ENCODE measurements around the gene SNRPA1. TPM values are rescaled to one million over a fixed set of nuclear protein-coding genes. Genes with fewer than 3 reads are reported as not detected.
A peak's percentile ranks its signal among the peaks of the same experiment; 100 is the strongest.

Gene SNRPA1
- total RNA-seq, 4 donors from 2014 or later: 29.0 to 48.4 (median 38.5) TPM

DNA sequence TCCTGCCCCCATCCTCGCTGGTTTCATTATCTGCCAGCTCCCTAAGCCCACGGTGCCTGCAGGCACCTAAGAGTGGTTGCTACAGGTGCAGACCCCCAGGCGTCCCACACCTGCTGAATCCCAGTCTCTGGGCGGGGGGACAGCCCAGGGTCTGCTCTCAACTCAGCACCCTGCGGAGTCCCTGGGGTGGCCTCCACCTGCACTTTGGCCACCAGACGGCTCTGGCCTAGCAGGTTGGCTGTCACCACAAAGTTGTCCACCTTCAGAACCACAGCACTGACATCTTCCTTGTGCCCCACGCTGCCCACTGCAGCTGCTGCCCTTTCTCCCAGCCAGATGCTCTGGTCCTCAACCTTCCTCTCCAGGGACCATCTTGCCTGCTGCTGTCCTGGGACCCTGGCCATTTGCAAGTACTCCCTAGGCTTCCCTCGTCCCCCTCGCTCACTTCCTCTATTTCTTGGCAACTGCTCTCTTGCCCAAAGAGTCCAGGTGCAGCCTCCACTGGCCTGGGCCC lies 34.9 kb upstream of the SNRPA1 start:
- TF ChIP-seq, protein P1, sequence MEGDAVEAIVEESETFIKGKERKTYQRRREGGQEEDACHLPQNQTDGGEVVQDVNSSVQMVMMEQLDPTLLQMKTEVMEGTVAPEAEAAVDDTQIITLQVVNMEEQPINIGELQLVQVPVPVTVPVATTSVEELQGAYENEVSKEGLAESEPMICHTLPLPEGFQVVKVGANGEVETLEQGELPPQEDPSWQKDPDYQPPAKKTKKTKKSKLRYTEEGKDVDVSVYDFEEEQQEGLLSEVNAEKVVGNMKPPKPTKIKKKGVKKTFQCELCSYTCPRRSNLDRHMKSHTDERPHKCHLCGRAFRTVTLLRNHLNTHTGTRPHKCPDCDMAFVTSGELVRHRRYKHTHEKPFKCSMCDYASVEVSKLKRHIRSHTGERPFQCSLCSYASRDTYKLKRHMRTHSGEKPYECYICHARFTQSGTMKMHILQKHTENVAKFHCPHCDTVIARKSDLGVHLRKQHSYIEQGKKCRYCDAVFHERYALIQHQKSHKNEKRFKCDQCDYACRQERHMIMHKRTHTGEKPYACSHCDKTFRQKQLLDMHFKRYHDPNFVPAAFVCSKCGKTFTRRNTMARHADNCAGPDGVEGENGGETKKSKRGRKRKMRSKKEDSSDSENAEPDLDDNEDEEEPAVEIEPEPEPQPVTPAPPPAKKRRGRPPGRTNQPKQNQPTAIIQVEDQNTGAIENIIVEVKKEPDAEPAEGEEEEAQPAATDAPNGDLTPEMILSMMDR (IDR thresholded peaks at IDR 0.05): no peak
- TF ChIP-seq POLR2A (IDR thresholded peaks at IDR 0.05): no peak
- no peak overlapping the region for H3K4me3 ChIP-seq (ENCODE audit: low read depth, poor library complexity, severe bottlenecking)
- intact Hi-C loops (cut with DNase I; ENCODE audit: low total_unique reads): no loop called here
- DNase-seq (ENCODE audit: low spot score in 2 of 2): peak in 1 of 2 donors; percentile 73
- 90 to 93% methylated on average over 9 of the region's 9 CpGs for WGBS, 2 donors

DNA sequence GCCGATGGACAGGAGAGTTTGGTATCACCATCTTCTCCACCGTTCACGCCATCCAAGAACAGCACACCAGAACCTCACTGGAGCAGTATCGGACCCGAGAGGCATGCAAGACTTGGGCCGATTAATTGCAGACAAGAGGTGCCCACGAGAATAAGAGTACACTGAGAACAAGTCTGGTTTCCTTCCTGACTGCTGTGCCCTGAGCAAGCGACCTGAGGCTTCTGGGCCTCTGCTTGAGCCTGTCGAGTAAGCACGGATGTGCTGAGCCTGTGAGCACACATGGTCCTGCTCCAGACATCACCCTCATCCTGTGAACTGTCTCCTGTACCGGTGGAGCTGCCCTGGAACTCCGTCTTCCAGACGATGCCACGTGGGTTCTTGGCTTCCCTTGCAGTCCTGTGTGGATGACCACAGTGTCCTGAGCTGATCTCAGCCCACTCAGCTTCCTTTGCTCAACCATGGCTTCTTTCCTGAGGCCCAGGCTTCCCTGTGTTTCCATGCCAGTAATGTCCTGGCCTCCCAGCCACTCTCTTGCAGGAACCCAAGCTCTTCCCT lies 34.3 kb upstream of the SNRPA1 start:
- no peak for TF ChIP-seq POLR2A (IDR thresholded peaks at IDR 0.05)
- TF ChIP-seq, protein P1 (IDR thresholded peaks at IDR 0.05): no peak
- no peak overlapping the region for H3K4me3 ChIP-seq (ENCODE audit: low read depth, poor library complexity, severe bottlenecking)
- intact Hi-C loops (cut with DNase I; ENCODE audit: low total_unique reads): no loop called here
- WGBS, 2 donors: 71 to 79% methylated on average over 14 of the region's 14 CpGs
- DNase-seq (ENCODE audit: low spot score in 2 of 2): peak in 1 of 2 donors; percentile 61

DNA sequence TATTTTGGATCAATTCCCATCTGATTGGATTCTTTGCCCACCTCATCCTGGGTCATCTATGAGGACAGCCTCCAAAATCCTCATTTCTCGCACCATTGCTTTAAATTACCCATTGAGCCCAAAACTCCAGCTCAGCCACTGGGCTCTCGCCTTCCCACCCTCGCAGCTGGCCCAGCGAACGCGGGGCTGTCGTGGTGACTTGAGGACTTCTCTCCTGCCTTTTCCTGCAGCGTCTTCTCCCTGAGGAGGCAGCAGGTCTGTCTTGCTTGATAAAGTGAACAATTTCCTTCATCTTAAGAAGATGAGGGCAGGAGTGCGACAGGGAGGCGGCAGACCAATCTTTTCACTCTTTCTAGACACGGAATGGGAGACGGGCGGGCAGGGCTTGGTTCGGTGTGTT lies 33.0 kb upstream of the SNRPA1 start:
- intact Hi-C loops (cut with DNase I; ENCODE audit: low total_unique reads): no loop called here
- WGBS, 2 donors: 85 to 89% methylated on average over 14 of the region's 14 CpGs
- TF ChIP-seq POLR2A (IDR thresholded peaks at IDR 0.05): no peak
- TF ChIP-seq, protein P1 (IDR thresholded peaks at IDR 0.05): no peak
- H3K4me3 ChIP-seq (ENCODE audit: low read depth, poor library complexity, severe bottlenecking): no peak overlapping the region
- DNase-seq (ENCODE audit: low spot score in 2 of 2): no peak

DNA sequence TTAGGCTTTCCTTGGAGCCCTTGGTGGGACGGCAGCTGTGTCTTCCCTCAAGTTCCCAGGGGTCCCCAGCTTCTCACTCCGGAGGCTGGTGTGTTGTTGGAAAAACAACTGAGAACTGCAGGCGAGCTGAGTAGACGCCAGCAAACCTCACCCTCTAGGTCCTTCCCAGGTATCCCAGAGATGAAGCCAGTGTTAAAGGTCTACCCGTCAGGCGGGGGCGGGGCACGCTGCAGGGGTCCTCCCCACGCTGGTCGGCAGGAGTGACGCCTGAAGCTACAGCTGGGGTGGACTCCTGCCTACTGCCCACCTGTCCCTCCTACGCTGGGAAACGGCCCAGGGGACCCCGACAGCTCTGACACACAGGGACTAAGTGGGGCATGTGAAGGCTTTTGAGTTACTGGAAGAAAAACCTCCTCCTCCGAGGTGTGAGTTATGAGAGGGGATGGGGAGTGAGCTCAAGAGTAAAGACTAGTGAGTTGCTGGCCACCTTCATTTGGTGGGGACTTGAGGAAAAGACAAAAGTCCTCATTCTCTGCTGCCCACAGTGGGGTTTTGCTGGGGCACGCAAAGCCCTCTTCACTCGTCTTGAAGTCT lies 32.2 kb upstream of the SNRPA1 start:
- intact Hi-C loops (cut with DNase I; ENCODE audit: low total_unique reads): no loop called here
- 69 to 83% methylated on average over 7 to 17 of the region's 17 CpGs for WGBS, 2 donors
- no peak overlapping the region for H3K4me3 ChIP-seq (ENCODE audit: low read depth, poor library complexity, severe bottlenecking)
- TF ChIP-seq, protein P1 (IDR thresholded peaks at IDR 0.05): no peak
- no peak for TF ChIP-seq POLR2A (IDR thresholded peaks at IDR 0.05)
- DNase-seq (ENCODE audit: low spot score in 2 of 2): peak in 1 of 2 donors; percentile 72

DNA sequence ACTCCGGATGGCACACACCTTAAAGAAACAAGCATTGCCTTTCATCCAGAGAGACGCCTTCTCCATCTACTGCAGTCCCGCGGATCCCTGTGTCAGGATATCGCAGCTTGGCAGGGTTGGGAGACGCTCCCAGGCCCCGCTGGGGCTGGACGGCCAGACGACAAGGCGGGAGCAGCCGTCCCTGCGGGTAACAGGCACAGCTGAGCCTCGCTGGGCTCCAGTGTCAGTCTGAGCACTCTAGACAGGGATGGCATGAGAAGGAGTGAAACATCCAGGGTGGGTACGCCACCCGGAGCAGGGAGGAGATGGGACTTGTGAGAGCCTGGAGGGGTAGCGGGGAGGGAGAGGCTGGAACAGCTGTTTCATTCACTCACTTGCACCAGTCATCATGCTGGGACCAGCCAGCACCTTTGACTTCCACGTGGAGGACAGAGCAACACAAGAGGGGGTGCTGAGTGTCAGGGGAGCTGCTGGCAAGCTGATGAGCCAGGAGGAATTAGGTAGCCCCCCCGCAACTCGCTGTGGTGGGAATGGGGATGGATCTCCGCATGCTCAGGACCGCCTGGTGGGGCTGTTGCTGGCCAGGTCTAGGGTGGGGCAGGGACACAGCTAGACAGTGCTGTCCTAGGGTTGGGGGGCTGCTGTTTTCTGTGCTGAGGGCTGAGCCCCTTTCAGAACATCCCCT lies 31.6 kb upstream of the SNRPA1 start:
- DNase-seq (ENCODE audit: low spot score in 2 of 2): peak in 1 of 2 donors; percentile 68

More for the DNA sequence above, 31.6 kb upstream of the SNRPA1 start:
- TF ChIP-seq, protein P1 (IDR thresholded peaks at IDR 0.05): no peak
- 83 to 86% methylated on average over 11 to 21 of the region's 21 CpGs for WGBS, 2 donors
- no peak overlapping the region for H3K4me3 ChIP-seq (ENCODE audit: low read depth, poor library complexity, severe bottlenecking)
- intact Hi-C loops (cut with DNase I; ENCODE audit: low total_unique reads): no loop called here
